ENCODE results near the gene ZNF234.

DNA sequence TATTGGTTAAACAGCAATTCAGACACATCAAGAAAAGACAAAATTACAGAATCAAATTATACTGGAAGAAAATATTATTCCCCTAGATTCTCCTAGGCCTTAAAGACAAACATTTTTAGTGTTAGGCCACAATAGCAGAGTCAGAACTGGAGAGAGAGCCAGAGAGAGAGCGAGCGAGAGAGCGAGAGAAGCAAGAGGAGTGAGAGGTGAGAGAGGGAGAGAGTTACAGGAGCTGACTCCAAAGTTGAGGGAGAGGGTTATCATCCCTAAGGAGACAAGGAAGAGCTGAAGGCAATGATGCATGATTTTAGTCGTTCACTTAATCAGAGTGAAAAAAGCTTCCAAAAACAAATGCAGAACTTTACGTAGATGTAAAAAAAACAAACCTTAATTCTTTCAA lies 50.8 kb downstream of the ZNF234 start:
- TF ChIP-seq, protein P1, sequence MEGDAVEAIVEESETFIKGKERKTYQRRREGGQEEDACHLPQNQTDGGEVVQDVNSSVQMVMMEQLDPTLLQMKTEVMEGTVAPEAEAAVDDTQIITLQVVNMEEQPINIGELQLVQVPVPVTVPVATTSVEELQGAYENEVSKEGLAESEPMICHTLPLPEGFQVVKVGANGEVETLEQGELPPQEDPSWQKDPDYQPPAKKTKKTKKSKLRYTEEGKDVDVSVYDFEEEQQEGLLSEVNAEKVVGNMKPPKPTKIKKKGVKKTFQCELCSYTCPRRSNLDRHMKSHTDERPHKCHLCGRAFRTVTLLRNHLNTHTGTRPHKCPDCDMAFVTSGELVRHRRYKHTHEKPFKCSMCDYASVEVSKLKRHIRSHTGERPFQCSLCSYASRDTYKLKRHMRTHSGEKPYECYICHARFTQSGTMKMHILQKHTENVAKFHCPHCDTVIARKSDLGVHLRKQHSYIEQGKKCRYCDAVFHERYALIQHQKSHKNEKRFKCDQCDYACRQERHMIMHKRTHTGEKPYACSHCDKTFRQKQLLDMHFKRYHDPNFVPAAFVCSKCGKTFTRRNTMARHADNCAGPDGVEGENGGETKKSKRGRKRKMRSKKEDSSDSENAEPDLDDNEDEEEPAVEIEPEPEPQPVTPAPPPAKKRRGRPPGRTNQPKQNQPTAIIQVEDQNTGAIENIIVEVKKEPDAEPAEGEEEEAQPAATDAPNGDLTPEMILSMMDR (IDR thresholded peaks at IDR 0.05 in 2 of 3, conservative IDR thresholded peaks at IDR 0.05 in 1 of 3; ENCODE audit: borderline replicate concordance in 1 of 3, insufficient read depth in 1 of 3, low read depth in 2 of 3, low read length in 2 of 3) = no peak
- TF ChIP-seq EGR1 (IDR thresholded peaks at IDR 0.05; ENCODE audit: low read depth) (no peak), ZNF274 (IDR thresholded peaks at IDR 0.05; ENCODE audit: low read depth, low read length) (no peak), POLR2A (IDR thresholded peaks at IDR 0.05; ENCODE audit: borderline replicate concordance, extremely low read depth, insufficient read depth, insufficient read length) (no peak), JUND (IDR thresholded peaks at IDR 0.05) (no peak), EZH2phosphoT487 (IDR thresholded peaks at IDR 0.05; ENCODE audit: borderline replicate concordance) (no peak), SP1 (IDR thresholded peaks at IDR 0.05; ENCODE audit: low read depth) (no peak), EZH2 (IDR thresholded peaks at IDR 0.05) (no peak)
- TF ChIP-seq, protein P2, sequence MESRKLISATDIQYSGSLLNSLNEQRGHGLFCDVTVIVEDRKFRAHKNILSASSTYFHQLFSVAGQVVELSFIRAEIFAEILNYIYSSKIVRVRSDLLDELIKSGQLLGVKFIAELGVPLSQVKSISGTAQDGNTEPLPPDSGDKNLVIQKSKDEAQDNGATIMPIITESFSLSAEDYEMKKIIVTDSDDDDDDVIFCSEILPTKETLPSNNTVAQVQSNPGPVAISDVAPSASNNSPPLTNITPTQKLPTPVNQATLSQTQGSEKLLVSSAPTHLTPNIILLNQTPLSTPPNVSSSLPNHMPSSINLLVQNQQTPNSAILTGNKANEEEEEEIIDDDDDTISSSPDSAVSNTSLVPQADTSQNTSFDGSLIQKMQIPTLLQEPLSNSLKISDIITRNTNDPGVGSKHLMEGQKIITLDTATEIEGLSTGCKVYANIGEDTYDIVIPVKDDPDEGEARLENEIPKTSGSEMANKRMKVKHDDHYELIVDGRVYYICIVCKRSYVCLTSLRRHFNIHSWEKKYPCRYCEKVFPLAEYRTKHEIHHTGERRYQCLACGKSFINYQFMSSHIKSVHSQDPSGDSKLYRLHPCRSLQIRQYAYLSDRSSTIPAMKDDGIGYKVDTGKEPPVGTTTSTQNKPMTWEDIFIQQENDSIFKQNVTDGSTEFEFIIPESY (IDR thresholded peaks at IDR 0.05; ENCODE audit: extremely low read depth, insufficient replicate concordance, low read length) = no peak

Measured in HCT116 (cell line).